Activated CD8-positive, alpha-beta memory T cell treated with anti-CD3 and anti-CD28 coated beads, Interleukin-2, amount 50 U/mL, for 48 hours (primary cell): ENCODE data around the gene P4HA3.
"Not testable (repeated sequence)": the region's sequence is repeated elsewhere in the genome, so short reads cannot be mapped to it uniquely, and the experiment has no call there.

ENCODE experiments used
- DNase-seq: peaks from one replicate; pipeline ENCODE4 v3.0.0-alpha.2; 2020

The P4HA3 gene

GRCh38 chr11:74311352-74311926 is at the start of gene P4HA3:
Gene P4HA3, minus strand, starts transcription at chr11:74311640. Its CDS starts 29 bp downstream, at chr11:74311611.
- peak; percentile 84 for DNase-seq

- DNase-seq, result no peak
These were observed 46.0 kb upstream of the P4HA3 start for GRCh38 chr11:74357449-74357848.

GRCh38 chr11:74355626-74356025 is 44.2 kb upstream of the P4HA3 start:
- DNase-seq, result no peak

GRCh38 chr11:74354036-74354435 is 42.6 kb upstream of the P4HA3 start:
- no peak for DNase-seq

- no peak for DNase-seq
These were observed 35.9 kb upstream of the P4HA3 start for GRCh38 chr11:74347381-74347780.

GRCh38 chr11:74345420-74345819 is 34.0 kb upstream of the P4HA3 start:
- DNase-seq, result no peak

GRCh38 chr11:74341921-74342320 is 30.5 kb upstream of the P4HA3 start:
- DNase-seq, result no peak

- no peak for DNase-seq
These were observed 28.2 kb upstream of the P4HA3 start for GRCh38 chr11:74339619-74340018.

- DNase-seq, result no peak
These were observed 27.5 kb upstream of the P4HA3 start for GRCh38 chr11:74338963-74339362.

GRCh38 chr11:74333193-74333592 is 21.8 kb upstream of the P4HA3 start:
- no peak for DNase-seq

- DNase-seq, result no peak
These were observed 20.9 kb upstream of the P4HA3 start for GRCh38 chr11:74332291-74332690.

GRCh38 chr11:74331000-74331399 is 19.6 kb upstream of the P4HA3 start:
- not testable (repeated sequence) for DNase-seq

GRCh38 chr11:74330075-74330858 is 18.8 kb upstream of the P4HA3 start:
- no peak for DNase-seq

- DNase-seq, result no peak
These were observed 15.6 kb upstream of the P4HA3 start for GRCh38 chr11:74327076-74327475.

- no peak for DNase-seq
These were observed 15.2 kb upstream of the P4HA3 start for GRCh38 chr11:74326665-74327064.

GRCh38 chr11:74325649-74326645 is 14.5 kb upstream of the P4HA3 start:
- DNase-seq, result no peak

GRCh38 chr11:74322667-74323066 is 11.2 kb upstream of the P4HA3 start:
- DNase-seq, result no peak

- DNase-seq, result no peak
These were observed 10.2 kb upstream of the P4HA3 start for GRCh38 chr11:74321487-74322188.

- no peak for DNase-seq
These were observed 9.1 kb upstream of the P4HA3 start for GRCh38 chr11:74320538-74320937.

GRCh38 chr11:74319139-74319816 is 7.8 kb upstream of the P4HA3 start:
- DNase-seq, result no peak

GRCh38 chr11:74318241-74318932 is 6.9 kb upstream of the P4HA3 start:
- no peak for DNase-seq
